Lung (tissue), 12 donors: Measurements from ENCODE around the gene TRMT10C. TPM values are rescaled to one million over a fixed set of nuclear protein-coding genes. Genes with fewer than 3 reads are reported as not detected.
"Not testable (repeated sequence)": the region's sequence is repeated elsewhere in the genome, so short reads cannot be mapped to it uniquely, and the experiment has no call there.

Experiments
- ATAC-seq: fragments of 200-7000 bp; cut with Tn5 transposase; one replicate; pipeline ENCODE4 v1.9.1; 2020; ENCODE audit warnings: moderate number of reproducible peaks; ENCODE audit not compliant: insufficient read depth, low FRiP score
- DNase-seq, 3 donors: peaks; one replicate each; pipeline ENCODE4 v3.0.0-alpha.2; 2013 to 2017
- H3K27ac ChIP-seq, 2 donors: one replicate each; pipeline ENCODE4 v1.5.1; 2013; ENCODE audit warnings: mild to moderate bottlenecking in 2 of 2, moderate library complexity in 2 of 2, control low read depth in 1 of 2, inconsistent platforms in 1 of 2, low read depth in 1 of 2, low read length in 1 of 2
- H3K27me3 ChIP-seq, 3 donors: one replicate each; pipeline ENCODE4 v1.5.1; 2013; ENCODE audit warnings: low read length in 2 of 3; ENCODE audit not compliant: control insufficient read depth in 3 of 3, insufficient read depth in 3 of 3
- H3K36me3 ChIP-seq, 4 donors: one replicate each; pipeline ENCODE4 v1.5.1; 2013; ENCODE audit warnings: low read length in 4 of 4, mild to moderate bottlenecking in 1 of 4, moderate library complexity in 1 of 4; ENCODE audit not compliant: control insufficient read depth in 4 of 4, insufficient read depth in 4 of 4
- H3K4me1 ChIP-seq, 5 donors: one replicate each; pipeline ENCODE4 v1.5.1; 2013; ENCODE audit warnings: low read length in 5 of 5, mild to moderate bottlenecking in 2 of 5, moderate library complexity in 1 of 5; ENCODE audit not compliant: control insufficient read depth in 5 of 5, insufficient read depth in 5 of 5
- H3K4me3 ChIP-seq: one replicate; pipeline ENCODE4 v1.5.1; 2013; ENCODE audit warnings: mild to moderate bottlenecking, control low read depth, moderate library complexity
- H3K9ac ChIP-seq, 2 donors: one replicate each; pipeline ENCODE4 v1.5.1; 2013; ENCODE audit warnings: low read length in 2 of 2, control low read depth in 1 of 2; ENCODE audit not compliant: insufficient read depth in 1 of 2
- H3K9me3 ChIP-seq, 4 donors: one replicate each; pipeline ENCODE4 v1.5.1; 2013; ENCODE audit warnings: low read length in 3 of 4, mild to moderate bottlenecking in 1 of 4, moderate library complexity in 1 of 4; ENCODE audit not compliant: control insufficient read depth in 4 of 4, insufficient read depth in 3 of 4
- WGBS, 2 donors: extraction: QIAGEN DNeasy Blood & Tissue Kit; methylation state at CpG; one replicate each; pipeline ENCODE4 v1.1.7; 2013; 5-methylcytosine and 5-hydroxymethylcytosine counted together
- polyA plus RNA-seq, 2 donors: library from polyadenylated mRNA; stranded (reverse); fragments of 200-250 nt; gene quantifications; one replicate each; pipeline ENCODE4 v1.2.1, GENCODE V29; 2013
- total RNA-seq, 2 donors: library from RNA; depleted of rRNA in 1 of 2; stranded (reverse); fragments of >200 nt in 1 of 2; gene quantifications; one replicate each; pipeline ENCODE4 v1.2.1, GENCODE V29; 2014 to 2021
- TF ChIP-seq, protein P1 (sequence below): IDR thresholded peaks from 2 replicates; pipeline ENCODE4 v1.5.1; 2012; ENCODE audit warnings: mild to moderate bottlenecking; ENCODE audit errors: control extremely low read depth, extremely low read depth
- donor health status: control.
- donor health status: control.
- donor health status: Bipolar disorder and iron deficiency.
- donor health status: healthy.
- donor health status: DM: yes; HTN: yes; CAD: no.

The TRMT10C gene
- total and polyA plus RNA-seq, 4 donors = 13.9 to 17.0 (median 15.6) TPM

DNA sequence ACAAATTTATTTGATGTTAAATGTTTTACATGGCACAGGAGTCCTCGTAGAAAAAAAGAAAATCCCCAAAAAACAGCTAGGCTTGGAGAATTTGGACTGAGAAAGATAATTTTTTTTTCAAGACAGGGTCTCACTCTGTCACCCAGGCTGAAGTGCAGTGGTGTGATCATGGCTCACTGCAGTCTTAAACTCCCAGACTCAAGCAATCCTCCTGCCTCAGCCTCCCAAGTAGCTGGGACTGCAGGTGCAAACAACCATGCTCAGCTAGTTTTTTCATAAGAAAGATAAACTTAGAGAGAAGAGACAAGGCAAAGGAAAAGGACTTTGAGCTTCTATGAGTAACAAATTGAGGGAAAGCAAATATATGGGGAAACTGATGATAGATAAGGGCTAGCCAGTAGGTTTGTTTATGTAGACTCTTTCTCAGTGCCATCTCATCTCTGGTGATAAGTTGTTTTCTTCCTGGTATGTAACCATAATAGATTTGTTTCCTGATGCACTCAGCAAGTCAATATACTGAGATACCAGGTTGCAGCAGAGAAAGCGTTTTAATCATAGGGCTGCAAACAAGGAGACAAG is 13.1 kb upstream of the TRMT10C start:
- Histone ChIP-seq H3K9ac (no peak overlapping the region), H3K9me3 (no peaks in the 10 kb centered on the region), H3K27ac (no peak overlapping the region), H3K4me3 (no peak overlapping the region), H3K27me3 (no peaks in the 10 kb centered on the region), H3K4me1 (peaks cover 0 to 3% (median 0%) of the 10 kb centered on the region in 5 donors), H3K36me3 (no peaks in the 10 kb centered on the region)
- no peak for ATAC-seq
- WGBS, 2 donors = 72 to 88% methylated on average over 2 of the region's 2 CpGs
- DNase-seq = no peak
- TF ChIP-seq, protein P1, sequence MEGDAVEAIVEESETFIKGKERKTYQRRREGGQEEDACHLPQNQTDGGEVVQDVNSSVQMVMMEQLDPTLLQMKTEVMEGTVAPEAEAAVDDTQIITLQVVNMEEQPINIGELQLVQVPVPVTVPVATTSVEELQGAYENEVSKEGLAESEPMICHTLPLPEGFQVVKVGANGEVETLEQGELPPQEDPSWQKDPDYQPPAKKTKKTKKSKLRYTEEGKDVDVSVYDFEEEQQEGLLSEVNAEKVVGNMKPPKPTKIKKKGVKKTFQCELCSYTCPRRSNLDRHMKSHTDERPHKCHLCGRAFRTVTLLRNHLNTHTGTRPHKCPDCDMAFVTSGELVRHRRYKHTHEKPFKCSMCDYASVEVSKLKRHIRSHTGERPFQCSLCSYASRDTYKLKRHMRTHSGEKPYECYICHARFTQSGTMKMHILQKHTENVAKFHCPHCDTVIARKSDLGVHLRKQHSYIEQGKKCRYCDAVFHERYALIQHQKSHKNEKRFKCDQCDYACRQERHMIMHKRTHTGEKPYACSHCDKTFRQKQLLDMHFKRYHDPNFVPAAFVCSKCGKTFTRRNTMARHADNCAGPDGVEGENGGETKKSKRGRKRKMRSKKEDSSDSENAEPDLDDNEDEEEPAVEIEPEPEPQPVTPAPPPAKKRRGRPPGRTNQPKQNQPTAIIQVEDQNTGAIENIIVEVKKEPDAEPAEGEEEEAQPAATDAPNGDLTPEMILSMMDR = no peak

DNA sequence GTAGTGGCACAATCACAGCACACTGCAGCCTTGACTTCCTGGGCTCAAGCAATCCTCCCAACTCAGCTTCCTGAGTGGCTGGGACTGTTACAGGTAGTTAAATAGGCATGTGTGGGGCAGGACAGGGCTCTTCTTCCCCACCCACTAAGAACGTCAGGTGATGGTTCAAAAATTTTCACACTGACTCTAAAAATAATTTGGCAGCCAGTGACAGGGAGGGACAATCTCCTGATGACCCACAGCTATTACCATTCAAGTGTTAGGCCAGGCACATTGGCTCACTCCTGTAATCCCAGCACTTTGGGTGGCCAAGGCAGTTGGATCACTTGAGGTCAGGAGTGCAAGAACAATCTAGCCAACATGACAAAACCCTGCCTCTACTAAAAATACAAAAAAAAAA is 12.2 kb upstream of the TRMT10C start:
- no peaks in the 10 kb centered on the region for H3K4me1 ChIP-seq
- no peak overlapping the region for H3K4me3 ChIP-seq
- TF ChIP-seq, protein P1 = no peak
- no peak overlapping the region for H3K27ac ChIP-seq
- H3K9ac ChIP-seq = no peak overlapping the region
- no peaks in the 10 kb centered on the region for H3K27me3 ChIP-seq
- no peak for DNase-seq
- no peak for ATAC-seq
- H3K9me3 ChIP-seq = no peaks in the 10 kb centered on the region
- H3K36me3 ChIP-seq = no peaks in the 10 kb centered on the region
- WGBS, 2 donors = 67 to 82% methylated on average over 1 of the region's 1 CpG

DNA sequence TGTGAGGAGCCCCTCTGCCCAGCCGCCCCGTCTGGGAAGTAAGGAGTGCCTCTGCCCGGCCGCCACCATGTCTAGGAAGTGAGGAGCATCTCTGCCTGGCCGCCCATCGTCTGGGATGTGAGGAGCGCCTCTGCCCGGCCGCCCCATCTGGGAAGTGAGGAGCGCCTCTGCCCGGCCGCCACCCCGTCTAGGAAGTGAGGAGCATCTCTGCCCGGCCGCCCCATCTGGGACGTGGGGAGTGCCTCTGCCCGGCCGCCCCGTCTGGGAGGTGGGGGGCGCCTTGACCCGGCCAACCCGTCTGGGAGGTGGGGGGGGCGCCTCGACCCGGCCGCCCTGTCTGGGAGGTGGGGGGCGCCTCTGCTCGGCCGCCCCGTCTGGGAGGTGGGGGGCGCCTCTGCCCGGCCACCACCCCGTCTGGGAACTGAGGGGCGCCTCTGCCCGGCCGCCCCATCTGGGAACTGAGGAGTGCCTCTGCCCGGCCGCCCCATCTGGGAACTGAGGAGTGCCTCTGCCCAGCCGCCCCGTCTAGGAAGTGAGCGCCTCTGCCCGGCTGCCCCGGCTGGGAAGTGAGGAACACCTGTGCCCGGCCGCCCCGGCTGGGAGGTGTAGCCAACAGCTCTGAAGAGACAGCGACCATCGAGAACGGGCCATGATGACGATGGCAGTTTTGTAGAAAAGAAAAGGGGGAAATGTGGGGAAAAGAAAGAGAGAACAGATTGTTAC is 10.1 kb upstream of the TRMT10C start:
- not testable (repeated sequence) for H3K27ac ChIP-seq, H3K27me3 ChIP-seq, H3K9ac ChIP-seq, H3K36me3 ChIP-seq, ATAC-seq, DNase-seq, H3K9me3 ChIP-seq, H3K4me1 ChIP-seq, H3K4me3 ChIP-seq
- 95% methylated on average over 48 to 50 of the region's 50 CpGs for WGBS, 2 donors

DNA sequence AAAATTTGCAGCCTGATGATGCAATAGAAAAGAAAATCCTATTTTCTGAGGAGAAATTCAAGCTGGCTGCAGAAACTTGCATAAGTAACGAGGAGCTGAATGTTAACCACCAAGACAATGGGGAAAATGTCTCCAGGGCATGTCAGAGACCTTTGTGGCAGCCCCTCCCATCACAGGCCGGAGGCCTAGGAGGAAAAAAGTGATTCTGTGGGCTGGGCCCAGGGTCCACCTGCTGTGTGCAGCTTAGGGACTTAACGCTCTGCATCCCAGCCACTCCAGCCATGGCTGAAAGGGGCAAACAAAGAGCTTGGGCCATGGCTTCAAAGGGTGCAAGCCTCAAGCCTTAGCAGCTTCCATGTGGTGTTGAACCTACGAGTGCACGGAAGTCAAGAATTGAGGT is 8.3 kb upstream of the TRMT10C start:
- not testable (repeated sequence) for H3K27ac ChIP-seq, H3K9ac ChIP-seq, H3K27me3 ChIP-seq, DNase-seq, ATAC-seq, H3K36me3 ChIP-seq, H3K4me1 ChIP-seq, H3K9me3 ChIP-seq, H3K4me3 ChIP-seq
- WGBS, 2 donors = 84 to 89% methylated on average over 5 of the region's 5 CpGs
